Osteoblast (primary cell): Measurements from ENCODE around the gene DLK2. TPM values are rescaled to one million over a fixed set of nuclear protein-coding genes. Genes with fewer than 3 reads are reported as not detected.
A peak's percentile ranks its signal among the peaks of the same experiment; 100 is the strongest.

Experiments used
- DNase-seq: peaks from one replicate; pipeline ENCODE4 v3.0.0; 2011; ENCODE audit warnings: low spot score, mixed read lengths; ENCODE audit not compliant: insufficient read length; ENCODE audit errors: missing footprints
- H2AFZ ChIP-seq: 2 replicates; pipeline ENCODE4 v1.6.0; 2011; ENCODE audit warnings: mild to moderate bottlenecking, low read length
- H3K27ac ChIP-seq: 2 replicates; pipeline ENCODE4 v1.5.1; 2011; ENCODE audit warnings: mild to moderate bottlenecking, low read depth, low read length, moderate library complexity
- H3K27me3 ChIP-seq: 2 replicates; pipeline ENCODE4 v1.6.0; 2012; ENCODE audit warnings: mild to moderate bottlenecking, control low read depth, inconsistent platforms, low read length, moderate library complexity; ENCODE audit not compliant: insufficient read depth
- H3K36me3 ChIP-seq: 2 replicates; pipeline ENCODE4 v1.5.1; 2011; ENCODE audit warnings: mild to moderate bottlenecking, low read length, control low read depth, moderate library complexity; ENCODE audit not compliant: insufficient read depth
- H3K4me1 ChIP-seq: 2 replicates; pipeline ENCODE4 v1.5.1; 2011; ENCODE audit warnings: mild to moderate bottlenecking, low read length, control low read depth, moderate library complexity; ENCODE audit not compliant: insufficient read depth
- H3K4me2 ChIP-seq: 2 replicates; pipeline ENCODE4 v1.6.0; 2011; ENCODE audit warnings: mild to moderate bottlenecking, low read length; ENCODE audit not compliant: insufficient read depth
- H3K4me3 ChIP-seq: fragments of 200-600 bp; sonication (generic); 3 replicates; pipeline ENCODE4 v1.5.1; 2012; ENCODE audit warnings: mild to moderate bottlenecking, low read length, inconsistent platforms; ENCODE audit not compliant: insufficient read depth
- H3K79me2 ChIP-seq: 2 replicates; pipeline ENCODE4 v1.6.0; 2012; ENCODE audit warnings: mild to moderate bottlenecking, low read length, control low read depth, inconsistent platforms; ENCODE audit not compliant: insufficient read depth
- H3K9me3 ChIP-seq: 2 replicates; pipeline ENCODE4 v1.5.1; 2011; ENCODE audit warnings: low read depth, low read length, control low read depth
- H4K20me1 ChIP-seq: 2 replicates; pipeline ENCODE4 v1.6.0; 2012; ENCODE audit warnings: mild to moderate bottlenecking, low read length, control low read depth; ENCODE audit not compliant: insufficient read depth
- CTCF ChIP-seq: IDR thresholded peaks from 2 replicates; pipeline ENCODE4 v1.5.1; 2011; ENCODE audit warnings: mild to moderate bottlenecking, low read depth, low read length, moderate library complexity; ENCODE audit errors: extremely low read depth
- total RNA-seq: library from RNA; depleted of rRNA; stranded (reverse); fragments of >200 nt; gene quantifications from 2 replicates; pipeline ENCODE4 v1.2.3, GENCODE V29; 2012

DLK2 gene
- total RNA-seq, 1 donor, result not detected

DNA sequence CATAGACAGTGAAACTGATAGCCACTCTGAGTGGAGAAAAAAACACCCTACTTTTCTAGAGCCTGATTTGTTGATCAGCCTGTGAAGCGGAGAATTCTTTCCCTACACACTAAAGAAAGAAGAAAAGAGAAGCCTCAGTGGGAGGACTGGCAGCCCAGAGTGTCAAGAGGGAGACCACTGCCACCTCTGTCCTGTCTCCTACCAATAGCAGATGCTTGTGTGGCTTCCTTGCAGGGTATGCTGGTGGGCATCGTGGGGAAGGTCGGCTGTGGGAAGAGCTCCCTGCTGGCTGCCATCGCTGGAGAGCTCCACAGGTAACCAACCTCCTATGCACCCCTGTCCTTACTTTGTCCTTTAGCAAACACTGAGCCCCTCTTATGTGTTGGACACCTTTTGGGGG, 17.6 kb downstream of the DLK2 start:
- H3K36me3 ChIP-seq, result peaks cover 46% of the 10 kb centered on the region
- H4K20me1 ChIP-seq, result peaks cover 4% of the 10 kb centered on the region
- TF ChIP-seq CTCF, result no peak
- H3K9me3 ChIP-seq, result no peaks in the 10 kb centered on the region
- DNase-seq, result no peak
- H3K27ac ChIP-seq, result no peak overlapping the region
- H3K4me2 ChIP-seq, result no peak overlapping the region
- H3K79me2 ChIP-seq, result peaks cover 2% of the 10 kb centered on the region
- H2AFZ ChIP-seq, result no peak overlapping the region
- H3K27me3 ChIP-seq, result no peaks in the 10 kb centered on the region
- peaks cover 15% of the 10 kb centered on the region for H3K4me1 ChIP-seq
- H3K4me3 ChIP-seq, result no peak overlapping the region

DNA sequence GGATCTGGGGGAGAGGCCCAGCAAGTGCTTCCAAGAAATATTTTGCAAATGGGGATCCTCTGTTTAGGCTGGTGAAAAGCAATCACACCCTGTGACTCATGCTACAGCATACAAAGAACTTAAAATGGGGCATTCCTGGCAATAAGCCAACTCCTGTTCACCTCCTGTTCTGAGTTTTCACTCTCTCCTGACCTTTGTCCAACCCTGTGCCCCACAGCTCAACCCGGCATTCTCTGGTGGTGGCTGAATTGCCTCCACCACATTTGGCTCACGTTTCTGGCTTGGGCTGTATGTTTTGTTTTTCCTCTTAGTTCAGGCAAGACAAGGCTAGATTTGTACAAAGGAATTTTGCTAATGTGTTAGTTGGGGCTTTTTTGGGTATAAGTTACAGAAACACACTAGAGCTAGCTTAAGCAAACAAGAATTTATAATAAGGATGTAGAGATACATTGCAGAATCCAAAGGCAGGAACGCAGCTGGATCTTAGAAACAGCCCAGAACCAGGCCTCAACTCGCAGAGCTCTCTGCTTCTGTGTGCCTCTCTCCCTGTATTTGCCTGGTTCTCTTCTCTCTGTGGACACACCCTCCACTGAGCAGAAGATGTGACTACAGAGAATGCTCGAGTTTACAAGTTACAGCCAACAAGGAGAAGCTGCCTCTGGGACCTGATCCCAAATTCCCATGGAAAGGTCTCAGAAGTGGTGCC, 18.6 kb downstream of the DLK2 start:
- Histone ChIP-seq H3K79me2 (peaks cover 8% of the 10 kb centered on the region), H3K27ac (peak overlapping the region; percentile 49), H3K9me3 (no peaks in the 10 kb centered on the region), H3K4me2 (peak overlapping the region; percentile 24), H3K4me1 (peaks cover 15% of the 10 kb centered on the region), H3K27me3 (no peaks in the 10 kb centered on the region), H2AFZ (no peak overlapping the region), H4K20me1 (peaks cover 5% of the 10 kb centered on the region), H3K36me3 (peaks cover 48% of the 10 kb centered on the region), H3K4me3 (no peak overlapping the region)
- DNase-seq, result peak; percentile 92
- TF ChIP-seq CTCF, result no peak

DNA sequence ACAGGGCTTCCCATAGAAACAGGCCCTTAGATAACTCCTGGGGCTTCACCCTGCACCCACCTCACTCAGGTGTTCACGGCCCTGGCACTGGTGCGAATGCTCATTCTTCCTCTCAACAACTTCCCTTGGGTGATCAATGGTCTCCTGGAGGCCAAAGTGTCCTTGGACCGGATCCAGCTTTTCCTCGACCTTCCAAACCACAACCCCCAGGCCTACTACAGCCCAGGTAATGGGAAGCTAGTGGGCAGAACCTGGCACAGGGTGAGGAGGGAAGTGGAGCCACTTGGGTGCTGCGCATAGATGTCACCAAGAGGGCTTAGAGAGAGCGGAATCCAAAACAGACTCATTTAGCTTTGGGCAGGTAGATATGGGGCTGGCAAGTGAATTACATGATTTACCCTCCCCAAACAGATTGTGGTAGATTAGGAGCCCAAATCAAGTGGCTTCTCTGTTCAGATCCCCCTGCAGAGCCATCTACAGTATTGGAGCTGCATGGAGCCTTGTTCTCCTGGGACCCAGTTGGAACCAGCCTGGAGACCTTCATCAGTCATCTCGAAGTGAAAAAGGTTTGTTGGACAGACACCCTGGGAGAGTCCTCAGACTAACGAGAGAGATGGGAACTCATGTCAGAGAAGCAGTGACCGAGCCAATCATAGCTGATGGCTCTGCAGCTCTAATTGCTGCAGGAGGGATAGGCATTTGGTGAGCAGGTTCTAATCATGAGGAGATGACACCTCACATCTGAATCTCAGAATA, 19.5 kb downstream of the DLK2 start:
- Histone ChIP-seq H3K36me3 (peaks cover 49% of the 10 kb centered on the region), H3K9me3 (no peaks in the 10 kb centered on the region), H3K4me3 (no peak overlapping the region), H2AFZ (no peak overlapping the region), H3K4me1 (peaks cover 15% of the 10 kb centered on the region), H3K27ac (peak overlapping the region; percentile 14), H3K27me3 (no peaks in the 10 kb centered on the region), H4K20me1 (peaks cover 5% of the 10 kb centered on the region), H3K4me2 (no peak overlapping the region), H3K79me2 (peaks cover 9% of the 10 kb centered on the region)
- no peak for TF ChIP-seq CTCF
- no peak for DNase-seq

- H3K9me3 ChIP-seq, result no peaks in the 10 kb centered on the region
- peaks cover 15% of the 10 kb centered on the region for H3K79me2 ChIP-seq
- no peak overlapping the region for H3K27ac ChIP-seq
- no peak overlapping the region for H3K4me2 ChIP-seq
- peaks cover 51% of the 10 kb centered on the region for H3K36me3 ChIP-seq
- H4K20me1 ChIP-seq, result peaks cover 5% of the 10 kb centered on the region
- TF ChIP-seq CTCF, result no peak
- H2AFZ ChIP-seq, result no peak overlapping the region
- peak; percentile 21 for DNase-seq
- no peak overlapping the region for H3K4me3 ChIP-seq
- peaks cover 15% of the 10 kb centered on the region for H3K4me1 ChIP-seq
- no peaks in the 10 kb centered on the region for H3K27me3 ChIP-seq
These were observed 20.4 kb downstream of the DLK2 start for GRCh38 chr6:43434943-43435342.
